GM19238 (cell line): ENCODE results near the gene CETP.

Source experiments
- DNase-seq: peaks from one replicate; pipeline ENCODE4 v3.0.0; 2011; ENCODE audit warnings: low spot score; ENCODE audit not compliant: insufficient read length

The CETP gene

GRCh38 chr16:57019746-57020145, 58.0 kb downstream of the CETP start:
- no peak for DNase-seq

DNA sequence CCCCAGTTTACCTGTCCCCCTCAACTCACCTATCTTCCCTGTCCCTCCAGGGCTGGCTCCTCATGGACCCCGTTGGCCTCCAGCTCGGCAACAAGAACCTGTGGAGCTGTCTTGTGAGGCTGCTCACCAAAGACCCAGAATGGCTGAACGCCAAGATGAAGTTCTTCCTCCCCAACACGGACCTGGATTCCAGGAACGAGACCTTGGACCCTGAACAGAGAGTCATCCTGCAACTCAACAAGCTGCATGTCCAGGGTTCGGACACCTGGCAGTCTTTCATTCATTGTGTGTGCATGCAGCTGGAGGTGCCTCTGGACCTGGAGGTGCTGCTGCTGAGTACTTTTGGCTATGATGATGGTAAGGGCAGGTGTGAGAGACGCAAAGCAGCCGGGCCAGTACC, 58.9 kb downstream of the CETP start:
- DNase-seq, result no peak

GRCh38 chr16:57021757-57022156, 60.0 kb downstream of the CETP start:
- no peak for DNase-seq

GRCh38 chr16:57022445-57022844, 60.7 kb downstream of the CETP start:
- no peak for DNase-seq

GRCh38 chr16:57023541-57024249, 61.9 kb downstream of the CETP start:
- no peak for DNase-seq

- DNase-seq, result no peak
Measured at GRCh38 chr16:57024894-57025680, 63.3 kb downstream of the CETP start.

- no peak for DNase-seq
Measured at GRCh38 chr16:57025941-57026777, 64.4 kb downstream of the CETP start.

DNA sequence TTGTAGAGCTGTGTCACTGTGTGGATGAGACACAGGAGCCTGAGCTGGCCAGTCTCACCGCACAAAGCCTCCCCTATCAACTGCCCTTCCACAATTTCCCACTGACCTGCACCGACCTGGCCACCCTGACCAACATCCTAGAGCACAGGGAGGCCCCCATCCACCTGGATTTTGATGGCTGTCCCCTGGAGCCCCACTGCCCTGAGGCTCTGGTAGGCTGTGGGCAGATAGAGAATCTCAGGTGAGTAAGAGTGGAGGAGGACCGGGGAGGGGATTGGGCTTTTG, 65.0 kb downstream of the CETP start:
- DNase-seq, result no peak

DNA sequence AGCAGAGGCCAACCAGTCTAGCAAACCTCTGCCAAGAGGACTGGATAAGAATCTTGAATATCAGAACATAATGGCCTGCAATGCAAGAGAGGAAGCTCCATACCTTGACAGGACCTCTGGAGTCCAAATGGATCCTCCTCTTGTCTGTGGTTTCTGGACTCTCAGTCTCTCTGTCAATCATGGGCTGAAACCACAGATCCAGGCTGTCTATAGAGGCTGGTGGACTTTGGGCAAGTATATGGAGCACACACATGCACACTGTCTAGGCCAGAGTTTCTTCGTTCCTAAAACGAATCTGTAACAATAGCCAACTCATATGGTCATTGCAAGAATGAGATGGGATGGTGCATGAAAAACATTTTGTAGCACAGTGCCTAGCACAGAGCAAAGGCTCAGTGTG, 65.3 kb downstream of the CETP start:
- no peak for DNase-seq

DNA sequence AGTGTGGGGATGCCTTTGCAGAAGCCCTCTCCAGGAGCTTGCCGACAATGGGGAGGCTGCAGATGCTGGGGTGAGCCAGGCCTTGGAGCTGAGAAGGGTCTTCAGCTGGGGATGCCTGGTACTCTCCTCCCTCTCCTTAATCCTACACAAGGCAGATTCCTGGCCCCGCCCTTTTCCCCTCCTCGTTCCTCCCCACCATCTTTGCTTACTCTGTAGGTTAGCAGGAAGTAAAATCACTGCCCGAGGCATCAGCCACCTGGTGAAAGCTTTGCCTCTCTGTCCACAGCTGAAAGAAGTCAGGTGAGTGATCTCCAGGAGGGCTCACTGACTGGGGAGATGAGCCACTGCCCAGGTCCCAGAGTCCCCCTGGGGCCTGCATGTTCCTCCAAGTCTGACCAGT, 66.3 kb downstream of the CETP start:
- no peak for DNase-seq

GRCh38 chr16:57029161-57030160, 67.7 kb downstream of the CETP start:
- no peak for DNase-seq

GRCh38 chr16:57030346-57030902, 68.7 kb downstream of the CETP start:
- DNase-seq, result no peak

GRCh38 chr16:57031156-57031555, 69.4 kb downstream of the CETP start:
- no peak for DNase-seq

- DNase-seq, result no peak
Measured at GRCh38 chr16:57032346-57032745, 70.6 kb downstream of the CETP start.

DNA sequence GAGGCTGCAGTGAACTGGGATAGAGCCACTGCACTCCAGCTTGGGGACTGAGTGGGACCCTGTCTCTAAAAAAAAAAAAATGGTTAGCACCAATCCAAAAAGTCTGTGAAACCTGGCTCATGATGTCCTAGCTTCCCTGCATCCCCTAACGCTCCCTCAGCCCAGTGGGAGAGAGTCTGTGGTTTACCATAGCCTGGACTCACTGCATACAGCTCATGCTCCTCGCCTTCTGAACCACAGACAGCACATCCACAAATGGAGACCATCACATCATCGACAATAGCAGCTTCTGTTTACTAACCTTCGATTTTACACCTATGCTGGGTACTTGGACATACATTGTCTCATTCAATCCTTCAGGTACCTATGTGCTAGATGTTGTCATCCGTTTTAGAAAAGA, 71.2 kb downstream of the CETP start:
- DNase-seq, result no peak
